HL-60 (cell line): ENCODE measurements around the gene EYA2.
"Not testable (repeated sequence)": the region's sequence is repeated elsewhere in the genome, so short reads cannot be mapped to it uniquely, and the experiment has no call there.

Source experiments
- DNase-seq, 2 experiments: peaks; one replicate each; pipeline ENCODE4 v3.0.0-alpha.2; 2010 to 2020; ENCODE audit warnings: low read depth in 1 of 2, low spot score in 1 of 2
- H3K27ac ChIP-seq: fragments of 250-450 bp; sonication (Bioruptor Pico); replicated peaks from 2 replicates; pipeline ENCODE4 v1.5.1; 2020; ENCODE audit warnings: mild to moderate bottlenecking, moderate library complexity
- H3K27me3 ChIP-seq: fragments of 250-450 bp; sonication (Bioruptor Pico); 2 replicates; pipeline ENCODE4 v1.5.1; 2021; ENCODE audit warnings: mild to moderate bottlenecking, moderate library complexity; ENCODE audit not compliant: insufficient read depth, poor library complexity, severe bottlenecking
- H3K4me3 ChIP-seq: replicated peaks from 2 replicates; pipeline ENCODE4 v1.5.1; 2011; ENCODE audit warnings: mild to moderate bottlenecking, control low read depth, low read length; ENCODE audit not compliant: insufficient read depth
- CTCF ChIP-seq: IDR thresholded peaks from one replicate; pipeline ENCODE4 v1.5.1; 2011; ENCODE audit warnings: low read length, control low read depth, inconsistent platforms; ENCODE audit not compliant: insufficient read depth
- GABPA ChIP-seq: IDR thresholded peaks from 2 replicates; pipeline ENCODE4 v1.6.1; 2012; ENCODE audit warnings: low read depth
- POLR2AphosphoS5 ChIP-seq: IDR thresholded peaks from 2 replicates; pipeline ENCODE4 v1.6.1; 2012; ENCODE audit warnings: low read depth
- REST ChIP-seq: IDR thresholded peaks from 2 replicates; pipeline ENCODE4 v1.6.1; 2012; ENCODE audit warnings: low read depth; ENCODE audit not compliant: insufficient replicate concordance
- SPI1 ChIP-seq: IDR thresholded peaks from 2 replicates; pipeline ENCODE4 v1.6.1; 2012; ENCODE audit warnings: low read depth, mild to moderate bottlenecking, borderline replicate concordance

EYA2 gene

GRCh38 chr20:47174456-47175243, 280.0 kb downstream of the EYA2 start:
- no peak for TF ChIP-seq CTCF
- no peak for TF ChIP-seq POLR2AphosphoS5
- no peak for TF ChIP-seq SPI1
- TF ChIP-seq REST, result no peak
- TF ChIP-seq GABPA, result no peak
- no peak for DNase-seq
- Histone ChIP-seq H3K27me3 (no peaks in the 10 kb centered on the region), H3K4me3 (no peak overlapping the region), H3K27ac (no peak overlapping the region)

GRCh38 chr20:47175493-47175892, 280.9 kb downstream of the EYA2 start:
- Histone ChIP-seq H3K27me3 (no peaks in the 10 kb centered on the region), H3K4me3 (no peak overlapping the region), H3K27ac (no peak overlapping the region)
- TF ChIP-seq GABPA (no peak), CTCF (no peak), REST (no peak), SPI1 (no peak), POLR2AphosphoS5 (no peak)
- DNase-seq, result no peak

- not testable (repeated sequence) for H3K27ac ChIP-seq, H3K4me3 ChIP-seq, H3K27me3 ChIP-seq, DNase-seq
Measured at GRCh38 chr20:47176217-47176616, 281.6 kb downstream of the EYA2 start.

GRCh38 chr20:47178277-47178676, 283.6 kb downstream of the EYA2 start:
- DNase-seq, result no peak
- TF ChIP-seq SPI1, result no peak
- no peak for TF ChIP-seq GABPA
- TF ChIP-seq CTCF, result no peak
- TF ChIP-seq REST, result no peak
- TF ChIP-seq POLR2AphosphoS5, result no peak
- Histone ChIP-seq H3K27me3 (no peaks in the 10 kb centered on the region), H3K4me3 (no peak overlapping the region), H3K27ac (no peak overlapping the region)
